ENCODE results near the gene ARHGAP25. TPM values are rescaled to one million over a fixed set of nuclear protein-coding genes. Genes with fewer than 3 reads are reported as not detected.

Gene ARHGAP25
- total and polyA plus RNA-seq, 2 donors (not counting 3 experiments of a cell fraction or from before 2014, with no cell fraction given) = 0.50 to 2.0 TPM

GRCh38 chr2:68771211-68771751, 36.7 kb downstream of the ARHGAP25 start:
- no peaks in the 10 kb centered on the region for H3K9me1 ChIP-seq (replicated peaks; ENCODE audit: control insufficient read depth, extremely low read depth, insufficient read depth, low read length)
- no peaks in the 10 kb centered on the region for H3K36me3 ChIP-seq (ENCODE audit: control insufficient read depth in 2 of 2, extremely low read depth in 1 of 2, insufficient read depth in 2 of 2, low read length in 2 of 2)
- no peak overlapping the region for H3K4me3 ChIP-seq (replicated peaks in 1 of 3; ENCODE audit: insufficient read depth in 1 of 3, low read depth in 1 of 3, low read length in 3 of 3)
- CTCF ChIA-PET = interaction anchor here (0.8 to 1.9 kb wide), 5 partner anchors 15 to 308 kb away, joined by 3 to 12 read pairs (median 3); no protein-coding TSS in a partner anchor
- H3K27me3 ChIP-seq (ENCODE audit: control insufficient read depth in 2 of 2, insufficient read depth in 2 of 2, low read length in 2 of 2) = peaks cover 0 to 3% of the 10 kb centered on the region in 2 experiments
- no peaks in the 10 kb centered on the region for H4K20me1 ChIP-seq (replicated peaks; ENCODE audit: control insufficient read depth, extremely low read depth, insufficient read depth, low read length)
- TF ChIP-seq POLR2AphosphoS5 (IDR thresholded peaks at IDR 0.05; ENCODE audit: insufficient read depth, low read depth, low read length) (no peak), JUN (IDR thresholded peaks at IDR 0.05; ENCODE audit: borderline replicate concordance, insufficient read depth, insufficient read length, low read depth) (no peak), MYC (IDR thresholded peaks at IDR 0.05; ENCODE audit: low read depth, low read length) (no peak), EZH2 (IDR thresholded peaks at IDR 0.05; ENCODE audit: borderline replicate concordance, low read depth, low read length, severe bottlenecking) (no peak), GATA2 (IDR thresholded peaks at IDR 0.05; ENCODE audit: insufficient read depth, insufficient read length, low read depth, low read length) (no peak), POLR2A (IDR thresholded peaks at IDR 0.05; ENCODE audit: low read depth, low read length) (no peak), MAX (IDR thresholded peaks at IDR 0.05; ENCODE audit: insufficient read depth, insufficient read length) (no peak), FOS (IDR thresholded peaks at IDR 0.05; ENCODE audit: borderline replicate concordance, insufficient read depth, low read length) (no peak), CTCF (IDR thresholded peaks at IDR 0.05; ENCODE audit: extremely low read depth in 1 of 2, insufficient read depth in 1 of 2, low read depth in 1 of 2, low read length in 2 of 2) (no peak)
- no peak overlapping the region for H3K9ac ChIP-seq (replicated peaks; ENCODE audit: extremely low read depth, insufficient read depth, low read length)
- POLR2A ChIA-PET = no interaction called here
- intact Hi-C loops (cut with micrococcal nuclease) (no loop called here), dilution Hi-C loops (cut with MboI; ENCODE audit: extremely low pct_ligation_motif_present, low sequenced_read_pairs) (no loop called here)
- FAIRE-seq (peak; percentile 77), DNase-seq (ENCODE audit: low read depth, low spot score) (peak; percentile 66)
- H2AFZ ChIP-seq (ENCODE audit: low read depth, low read length) = no peak overlapping the region
- no peaks in the 10 kb centered on the region for H3K9me3 ChIP-seq (replicated peaks; ENCODE audit: control insufficient read depth, insufficient read depth, low read length)
- peaks cover 20% of the 10 kb centered on the region for H3K4me1 ChIP-seq (ENCODE audit: control insufficient read depth, extremely low read depth, insufficient read depth, low read length)
- no peaks in the 10 kb centered on the region for H3K79me2 ChIP-seq (ENCODE audit: control insufficient read depth, insufficient read depth, low read length)
- no TSS peak for BruUV-seq (replicated peaks)
- no peak overlapping the region for H3K27ac ChIP-seq (ENCODE audit: insufficient read depth, low read depth, low read length)
- H3K4me2 ChIP-seq (ENCODE audit: insufficient read depth, low read length) = no peak overlapping the region

All from endothelial cell of umbilical vein (primary cell).